ENCODE data around the gene SELENOT.
"Not testable (repeated sequence)": the region's sequence is repeated elsewhere in the genome, so short reads cannot be mapped to it uniquely, and the experiment has no call there.

The SELENOT gene

GRCh38 chr3:150594150-150594549, 9.0 kb upstream of the SELENOT start:
- peaks cover 5% of the 10 kb centered on the region; the same call in 1 of the 2 replicates for H3K79me2 ChIP-seq (ENCODE audit: insufficient read depth, low read length)
- H3K36me3 ChIP-seq (ENCODE audit: insufficient read depth, low read length) = no peaks in the 10 kb centered on the region
- H3K27me3 ChIP-seq (ENCODE audit: insufficient read depth, low read length, poor library complexity, severe bottlenecking) = no peaks in the 10 kb centered on the region

DNA sequence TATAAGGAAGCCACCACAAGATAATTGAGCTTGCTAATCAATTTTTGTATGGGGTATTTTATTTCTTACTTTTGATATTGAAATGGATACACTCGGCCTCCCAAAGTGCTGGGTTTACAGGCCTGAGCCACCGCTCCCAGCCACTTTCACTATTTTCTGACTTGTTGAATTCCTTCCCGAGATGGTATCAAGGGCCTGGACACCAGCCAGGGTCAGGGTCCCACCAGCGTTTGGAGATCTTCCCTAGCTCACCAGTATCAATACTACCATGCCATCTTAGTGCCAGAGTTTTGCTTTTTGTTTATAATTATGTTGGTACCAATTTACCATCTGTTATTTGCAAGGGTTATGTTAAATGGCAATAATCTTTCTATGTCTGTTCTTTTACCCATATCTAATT, 5.5 kb upstream of the SELENOT start:
- H3K4me2 ChIP-seq (ENCODE audit: low read depth, low read length, poor library complexity, severe bottlenecking) = no peak overlapping the region
- no peaks in the 10 kb centered on the region for H4K20me1 ChIP-seq (ENCODE audit: insufficient read depth, low read length, poor library complexity, severe bottlenecking)

More at GRCh38 chr3:150594150-150594549, 9.0 kb upstream of the SELENOT start:
- peaks cover 8% of the 10 kb centered on the region for H3K4me1 ChIP-seq (ENCODE audit: insufficient read depth, low read length, poor library complexity, severe bottlenecking)
- no peaks in the 10 kb centered on the region for H3F3A ChIP-seq (ENCODE audit: low read depth)
- no peak overlapping the region for H3K4me3 ChIP-seq (ENCODE audit: low read length, poor library complexity, severe bottlenecking)
- H2AFZ ChIP-seq (ENCODE audit: low read length) = no peak overlapping the region
- H4K20me1 ChIP-seq (ENCODE audit: insufficient read depth, low read length, poor library complexity, severe bottlenecking) = no peaks in the 10 kb centered on the region
- no peaks in the 10 kb centered on the region for H3K9me3 ChIP-seq (ENCODE audit: insufficient read depth, low read depth, low read length)
- no peaks in the 10 kb centered on the region for H3K9me2 ChIP-seq (replicated peaks; ENCODE audit: low read depth, low read length)
- H3K4me2 ChIP-seq (ENCODE audit: low read depth, low read length, poor library complexity, severe bottlenecking) = no peak overlapping the region
- TF ChIP-seq CTCF (conservative IDR thresholded peaks at IDR 0.05; ENCODE audit: low read length) = no peak
- no peak for TF ChIP-seq EZH2phosphoT487 (IDR thresholded peaks at IDR 0.05; ENCODE audit: borderline replicate concordance)
- no peak overlapping the region for H3K9ac ChIP-seq (ENCODE audit: low read depth, low read length, poor library complexity, severe bottlenecking)

DNA sequence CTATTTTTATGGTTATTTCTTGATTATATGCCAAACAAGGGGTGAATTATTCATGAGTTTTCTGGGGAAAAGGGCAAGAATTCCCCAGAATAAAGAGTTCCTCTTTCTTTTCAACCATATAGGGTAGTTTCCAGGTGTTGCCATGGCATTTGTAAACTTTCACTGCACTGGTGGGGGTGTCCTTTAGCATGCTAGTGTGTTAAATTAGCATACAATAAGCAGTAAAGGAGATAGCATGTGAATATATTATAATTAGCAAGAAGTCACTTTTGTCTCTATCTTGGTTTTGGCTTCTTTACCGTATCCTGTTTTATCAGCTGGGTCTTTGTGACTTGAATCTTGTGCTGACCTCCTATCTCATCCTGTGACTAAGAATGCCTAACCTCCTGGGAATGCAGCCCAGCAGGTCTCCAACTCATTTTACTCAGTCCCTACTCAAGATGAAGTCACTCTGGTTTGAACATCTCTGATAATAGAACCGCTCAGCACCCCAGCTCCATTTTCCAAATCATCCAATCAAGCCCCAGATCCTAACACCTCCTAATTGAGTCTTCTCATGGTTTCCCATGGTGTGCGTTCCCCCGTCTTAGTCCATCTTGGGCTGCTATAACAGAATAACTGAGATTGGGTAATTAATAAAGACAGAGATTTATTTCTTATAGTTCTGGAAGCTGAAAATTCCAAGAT, 3.4 kb upstream of the SELENOT start:
- H2AFZ ChIP-seq (ENCODE audit: low read length) = no peak overlapping the region
- H4K20me1 ChIP-seq (ENCODE audit: insufficient read depth, low read length, poor library complexity, severe bottlenecking) = peaks cover 12% of the 10 kb centered on the region
- no peaks in the 10 kb centered on the region for H3F3A ChIP-seq (ENCODE audit: low read depth)
- no peak for TF ChIP-seq EZH2phosphoT487 (IDR thresholded peaks at IDR 0.05; ENCODE audit: borderline replicate concordance)
- no peak for TF ChIP-seq CTCF (conservative IDR thresholded peaks at IDR 0.05; ENCODE audit: low read length)
- H3K9me3 ChIP-seq (ENCODE audit: insufficient read depth, low read depth, low read length) = no peaks in the 10 kb centered on the region
- H3K4me1 ChIP-seq (ENCODE audit: insufficient read depth, low read length, poor library complexity, severe bottlenecking) = peaks cover 29% of the 10 kb centered on the region
- no peak overlapping the region for H3K9ac ChIP-seq (ENCODE audit: low read depth, low read length, poor library complexity, severe bottlenecking)
- peak overlapping the region; percentile 58 for H3K4me2 ChIP-seq (ENCODE audit: low read depth, low read length, poor library complexity, severe bottlenecking)
- no peaks in the 10 kb centered on the region for H3K27me3 ChIP-seq (ENCODE audit: insufficient read depth, low read length, poor library complexity, severe bottlenecking)
- H3K4me3 ChIP-seq (ENCODE audit: low read length, poor library complexity, severe bottlenecking) = peak overlapping the region; percentile 41
- H3K79me2 ChIP-seq (ENCODE audit: insufficient read depth, low read length) = peaks cover 48% of the 10 kb centered on the region
- H3K9me2 ChIP-seq (replicated peaks; ENCODE audit: low read depth, low read length) = no peaks in the 10 kb centered on the region
- no peaks in the 10 kb centered on the region for H3K36me3 ChIP-seq (ENCODE audit: insufficient read depth, low read length)

More for the DNA sequence above, 5.5 kb upstream of the SELENOT start:
- TF ChIP-seq EZH2phosphoT487 (IDR thresholded peaks at IDR 0.05; ENCODE audit: borderline replicate concordance) (no peak), CTCF (conservative IDR thresholded peaks at IDR 0.05; ENCODE audit: low read length) (no peak)
- Histone ChIP-seq H3K79me2 (ENCODE audit: insufficient read depth, low read length) (peaks cover 31% of the 10 kb centered on the region), H3F3A (ENCODE audit: low read depth) (no peaks in the 10 kb centered on the region), H3K9me2 (replicated peaks; ENCODE audit: low read depth, low read length) (no peaks in the 10 kb centered on the region), H3K4me3 (ENCODE audit: low read length, poor library complexity, severe bottlenecking) (no peak overlapping the region), H2AFZ (ENCODE audit: low read length) (no peak overlapping the region), H3K27me3 (ENCODE audit: insufficient read depth, low read length, poor library complexity, severe bottlenecking) (no peaks in the 10 kb centered on the region), H3K9me3 (ENCODE audit: insufficient read depth, low read depth, low read length) (no peaks in the 10 kb centered on the region), H3K9ac (ENCODE audit: low read depth, low read length, poor library complexity, severe bottlenecking) (no peak overlapping the region), H3K36me3 (ENCODE audit: insufficient read depth, low read length) (no peaks in the 10 kb centered on the region), H3K4me1 (ENCODE audit: insufficient read depth, low read length, poor library complexity, severe bottlenecking) (peaks cover 23% of the 10 kb centered on the region)

DNA sequence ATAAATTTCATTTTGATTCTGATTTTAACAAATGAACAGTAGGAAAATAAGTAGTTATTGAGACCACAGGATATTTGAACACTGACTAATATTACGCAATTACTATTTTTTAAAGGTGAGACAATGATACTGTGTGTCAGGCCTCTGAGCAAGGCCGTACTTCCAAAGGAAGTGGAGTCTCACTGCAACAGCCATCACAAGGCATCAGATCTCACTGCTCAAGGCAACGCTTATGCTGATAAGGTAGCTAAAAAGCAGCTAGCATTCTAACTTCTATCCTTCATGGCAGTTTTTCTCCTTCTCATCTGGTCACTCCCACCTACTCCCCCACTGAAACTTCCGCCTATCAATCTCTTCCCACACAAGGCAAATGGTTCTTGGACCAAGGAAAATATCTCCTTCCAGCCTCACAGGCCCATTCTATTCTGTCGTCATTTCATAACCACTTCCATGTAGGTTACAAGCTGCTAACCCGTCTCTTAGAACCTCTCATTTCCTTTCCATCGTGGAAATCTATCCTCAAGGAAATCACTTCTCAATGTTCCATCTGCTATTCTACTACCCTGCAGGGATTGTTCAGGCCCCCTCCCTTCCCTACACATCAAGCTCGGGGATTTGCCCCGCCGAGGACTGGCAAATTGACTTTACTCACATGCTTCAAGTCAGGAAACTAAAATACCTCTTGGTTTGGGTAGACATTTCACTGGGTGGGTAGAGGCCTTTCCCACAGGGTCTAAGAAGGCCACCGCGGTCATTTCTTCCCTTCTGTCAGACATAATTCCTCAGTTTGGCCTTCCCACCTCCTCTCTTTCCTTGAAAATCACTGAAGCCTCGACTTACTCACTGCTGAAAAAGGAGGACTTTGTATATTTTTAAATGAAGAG, 2.2 kb upstream of the SELENOT start:
- not testable (repeated sequence) for H3K9me3 ChIP-seq (ENCODE audit: insufficient read depth, low read depth, low read length); H3K27me3 ChIP-seq (ENCODE audit: insufficient read depth, low read length, poor library complexity, severe bottlenecking); H3K36me3 ChIP-seq (ENCODE audit: insufficient read depth, low read length); H2AFZ ChIP-seq (ENCODE audit: low read length); H3F3A ChIP-seq (ENCODE audit: low read depth); H3K9me2 ChIP-seq (replicated peaks; ENCODE audit: low read depth, low read length)
- Histone ChIP-seq H3K4me2 (ENCODE audit: low read depth, low read length, poor library complexity, severe bottlenecking) (peak overlapping the region; percentile 58), H3K4me3 (ENCODE audit: low read length, poor library complexity, severe bottlenecking) (peak overlapping the region; percentile 41), H4K20me1 (ENCODE audit: insufficient read depth, low read length, poor library complexity, severe bottlenecking) (peaks cover 23% of the 10 kb centered on the region), H3K9ac (ENCODE audit: low read depth, low read length, poor library complexity, severe bottlenecking) (peak overlapping the region; percentile 36), H3K79me2 (ENCODE audit: insufficient read depth, low read length) (peaks cover 59% of the 10 kb centered on the region), H3K4me1 (ENCODE audit: insufficient read depth, low read length, poor library complexity, severe bottlenecking) (peaks cover 41% of the 10 kb centered on the region)
